GM21576 (cell line): ENCODE measurements around the gene AHRR.
"Not testable (repeated sequence)": the region's sequence is repeated elsewhere in the genome, so short reads cannot be mapped to it uniquely, and the experiment has no call there.

ENCODE experiments used
- ATAC-seq: cut with Tn5 transposase; IDR thresholded peaks from one replicate; pipeline ENCODE4 v1.9.1; 2021; ENCODE audit warnings: mild to moderate bottlenecking, moderate library complexity; ENCODE audit not compliant: unreplicated experiment

Gene AHRR

GRCh38 chr5:483011-483410 is 161.5 kb downstream of the AHRR start:
- ATAC-seq = no peak

DNA sequence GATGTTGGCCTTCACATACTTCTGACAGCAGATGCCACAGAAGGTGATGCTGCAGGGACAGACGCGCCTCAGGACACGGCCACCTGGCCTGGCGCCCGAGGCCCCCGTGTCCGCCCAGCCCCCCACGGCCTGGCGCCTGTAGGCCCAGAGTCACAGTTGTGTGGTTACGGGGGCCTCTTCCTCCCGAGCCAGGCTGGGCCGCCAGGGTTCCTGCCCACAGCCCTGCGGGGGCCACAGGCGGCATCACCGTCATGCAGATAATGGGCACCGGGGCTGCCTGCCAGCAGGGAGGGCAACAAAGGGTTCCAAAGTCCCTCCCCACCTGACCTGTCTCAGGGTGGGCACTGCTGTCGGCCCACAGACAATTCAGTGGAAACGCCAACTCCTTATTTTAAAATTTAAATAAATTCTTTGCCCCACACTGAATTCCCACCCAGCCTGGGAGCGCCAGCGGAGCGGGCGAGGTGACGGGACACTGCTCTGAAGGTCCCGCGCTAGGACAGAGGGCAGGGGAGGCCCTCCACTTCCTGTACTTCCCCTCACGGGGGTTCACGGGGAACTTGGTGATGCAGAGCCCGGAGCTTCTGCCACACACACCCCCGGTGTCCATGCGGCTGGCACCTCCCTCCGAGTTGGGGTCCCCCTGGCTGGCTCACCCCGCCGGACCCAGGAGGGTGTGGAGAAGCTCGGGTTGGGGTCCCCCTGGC is 162.1 kb downstream of the AHRR start:
- ATAC-seq = no peak

DNA sequence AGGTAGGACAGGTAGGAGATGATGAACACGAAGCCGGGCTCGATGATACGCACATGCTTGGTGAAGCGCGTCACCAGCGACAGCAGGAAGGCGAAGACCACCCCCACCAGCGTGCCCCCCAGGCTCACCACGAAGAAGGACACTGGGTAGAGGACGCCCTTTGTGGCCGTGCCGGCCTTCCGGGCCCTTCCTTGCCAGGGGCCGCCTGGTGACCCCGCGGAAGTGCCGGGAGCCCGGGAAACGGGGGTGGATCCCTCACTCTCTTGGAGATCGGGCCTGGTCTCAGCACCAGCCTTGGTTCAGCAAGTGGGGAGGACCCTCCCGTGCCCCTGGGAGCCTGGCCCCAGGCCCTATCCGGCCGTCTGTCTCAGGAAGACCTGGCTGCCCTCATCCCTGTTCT is 163.0 kb downstream of the AHRR start:
- ATAC-seq = no peak

DNA sequence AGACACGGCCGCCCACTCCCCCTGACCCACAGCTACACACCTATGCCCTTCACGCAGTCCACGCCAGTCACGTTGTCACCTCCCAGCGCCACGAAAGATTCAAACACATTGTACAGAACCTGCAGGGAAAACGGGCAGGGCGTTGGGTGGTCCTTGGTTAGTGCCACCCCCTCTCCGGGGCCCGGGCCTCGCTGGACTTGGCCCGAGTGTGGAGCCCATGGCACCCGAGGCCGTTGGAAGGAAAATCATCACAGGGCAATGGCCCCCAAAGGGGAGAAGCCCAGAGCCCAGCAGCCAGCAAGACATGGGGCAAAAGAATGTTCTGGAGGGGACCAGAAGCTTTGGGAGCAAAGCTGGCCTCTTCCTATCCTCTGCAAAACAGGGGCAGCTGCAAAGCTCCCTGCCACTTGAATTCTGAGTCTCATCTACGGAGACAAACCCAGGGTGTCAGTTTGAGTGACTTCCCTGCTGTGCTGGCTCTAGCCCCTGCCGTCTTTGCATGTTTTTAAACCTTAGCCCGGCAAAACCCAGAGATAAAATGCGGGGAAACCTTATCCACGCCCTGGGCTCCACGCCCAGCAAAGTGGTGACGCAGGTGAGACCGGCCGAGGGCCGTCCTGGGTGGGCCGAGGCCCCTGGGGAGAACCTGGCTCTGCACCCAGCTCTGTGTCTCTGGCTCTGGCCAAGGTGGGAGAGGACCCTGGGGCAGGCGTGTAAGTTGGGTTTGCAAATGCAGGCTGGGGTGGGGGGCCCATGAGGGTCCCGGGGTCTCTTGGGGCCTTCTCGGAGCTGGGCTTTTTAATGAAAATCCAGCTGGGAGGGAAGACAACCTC is 163.8 kb downstream of the AHRR start:
- ATAC-seq = no peak

DNA sequence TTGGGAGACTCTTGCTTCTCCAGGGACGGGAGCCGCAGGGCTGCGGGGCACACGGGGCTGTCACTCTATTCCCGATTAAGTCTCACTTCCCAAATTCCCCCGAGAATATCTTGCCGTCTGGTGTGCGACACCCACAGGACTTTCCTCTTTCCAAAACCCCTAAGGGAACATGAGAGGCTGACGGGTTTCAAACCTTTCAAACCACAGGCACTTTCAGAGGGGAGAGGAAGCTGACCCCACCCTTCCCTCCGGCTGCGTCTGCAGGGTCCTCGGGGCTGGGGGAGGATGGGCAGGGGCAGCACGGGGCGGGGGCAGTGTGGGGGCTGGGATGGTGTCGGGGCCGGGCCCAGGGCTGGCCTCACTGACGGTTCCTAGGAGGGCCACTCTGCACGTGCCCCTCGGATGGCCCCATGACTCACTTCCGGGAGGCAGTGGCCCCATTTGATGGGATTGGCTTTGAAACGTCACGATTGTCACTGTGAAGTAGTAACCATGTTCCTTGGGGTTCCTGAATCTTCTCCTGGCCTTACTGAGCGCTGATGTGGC is 164.5 kb downstream of the AHRR start:
- ATAC-seq = no peak

GRCh38 chr5:486597-486996 is 165.1 kb downstream of the AHRR start:
- ATAC-seq = not testable (repeated sequence)
